WTC11 (cell line): ENCODE data around the gene MAML2.

Source experiments
- JUN ChIP-seq: sonication (generic); formaldehyde crosslinking; IDR thresholded peaks from 2 replicates; pipeline ENCODE4 v1.8.0; 2023; ENCODE audit warnings: mild to moderate bottlenecking, missing genetic modification reagents
- RELA ChIP-seq: sonication (generic); formaldehyde crosslinking; IDR thresholded peaks from 2 replicates; pipeline ENCODE4 v1.8.1; 2022; ENCODE audit warnings: missing genetic modification reagents, mild to moderate bottlenecking, borderline replicate concordance
- ZNF219 ChIP-seq: sonication (generic); formaldehyde crosslinking; IDR thresholded peaks from 2 replicates; pipeline ENCODE4 v1.8.0; 2023; ENCODE audit warnings: missing genetic modification reagents, mild to moderate bottlenecking, borderline replicate concordance
- ZNF416 ChIP-seq: fragments of 250-450 bp; sonication (Bioruptor Pico); IDR thresholded peaks from 2 replicates; pipeline ENCODE4 v1.9.0; 2021; ENCODE audit warnings: mild to moderate bottlenecking, inconsistent platforms
- ZNF671 ChIP-seq: fragments of 250-450 bp; sonication (Bioruptor Pico); IDR thresholded peaks from 2 replicates; pipeline ENCODE4 v1.8.0; 2021; ENCODE audit warnings: mild to moderate bottlenecking
- TF ChIP-seq, protein P1 (sequence below): fragments of 200-600 bp; IDR thresholded peaks from 2 replicates; pipeline ENCODE4 v1.8.0; 2022; ENCODE audit warnings: antibody characterized with exemption
- TF ChIP-seq, protein P2 (sequence below): sonication (generic); formaldehyde crosslinking; IDR thresholded peaks from 2 replicates; pipeline ENCODE4 v1.8.0; 2022; ENCODE audit warnings: missing genetic modification reagents
- TF ChIP-seq, protein P3 (sequence below): sonication (generic); formaldehyde crosslinking; IDR thresholded peaks from 2 replicates; pipeline ENCODE4 v1.8.1; 2023; ENCODE audit warnings: mild to moderate bottlenecking, missing genetic modification reagents, moderate library complexity
- TF ChIP-seq, protein P4 (sequence below): fragments of 250-450 bp; sonication (Bioruptor Pico); IDR thresholded peaks from 2 replicates; pipeline ENCODE4 v1.9.0; 2021; ENCODE audit warnings: moderate library complexity, mild to moderate bottlenecking, inconsistent platforms, borderline replicate concordance
- TF ChIP-seq, protein P5 (sequence below): sonication (generic); formaldehyde crosslinking; IDR thresholded peaks from 2 replicates; pipeline ENCODE4 v1.8.1; 2022; ENCODE audit warnings: low read depth, mild to moderate bottlenecking, moderate library complexity, missing genetic modification reagents, borderline replicate concordance

DNA sequence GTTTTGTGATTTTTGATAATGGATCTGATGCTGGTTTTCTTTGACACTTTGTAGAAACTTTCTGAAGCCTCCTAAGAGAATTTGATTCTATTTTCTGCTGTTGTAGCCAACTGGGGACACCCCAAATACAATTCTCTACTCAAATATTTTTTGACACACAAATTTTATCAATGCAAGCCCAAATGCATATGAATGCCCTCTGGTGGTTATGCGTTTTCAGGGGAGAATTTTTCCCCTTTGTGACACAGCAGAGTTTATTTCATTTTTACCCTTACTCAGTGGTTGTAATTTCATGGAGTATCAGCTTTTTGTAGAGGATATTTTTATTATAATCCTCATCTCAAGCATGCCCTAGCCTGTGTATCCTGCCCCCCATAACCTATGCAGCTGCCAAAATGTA is 374.4 kb downstream of the MAML2 start:
- TF ChIP-seq, protein P1, sequence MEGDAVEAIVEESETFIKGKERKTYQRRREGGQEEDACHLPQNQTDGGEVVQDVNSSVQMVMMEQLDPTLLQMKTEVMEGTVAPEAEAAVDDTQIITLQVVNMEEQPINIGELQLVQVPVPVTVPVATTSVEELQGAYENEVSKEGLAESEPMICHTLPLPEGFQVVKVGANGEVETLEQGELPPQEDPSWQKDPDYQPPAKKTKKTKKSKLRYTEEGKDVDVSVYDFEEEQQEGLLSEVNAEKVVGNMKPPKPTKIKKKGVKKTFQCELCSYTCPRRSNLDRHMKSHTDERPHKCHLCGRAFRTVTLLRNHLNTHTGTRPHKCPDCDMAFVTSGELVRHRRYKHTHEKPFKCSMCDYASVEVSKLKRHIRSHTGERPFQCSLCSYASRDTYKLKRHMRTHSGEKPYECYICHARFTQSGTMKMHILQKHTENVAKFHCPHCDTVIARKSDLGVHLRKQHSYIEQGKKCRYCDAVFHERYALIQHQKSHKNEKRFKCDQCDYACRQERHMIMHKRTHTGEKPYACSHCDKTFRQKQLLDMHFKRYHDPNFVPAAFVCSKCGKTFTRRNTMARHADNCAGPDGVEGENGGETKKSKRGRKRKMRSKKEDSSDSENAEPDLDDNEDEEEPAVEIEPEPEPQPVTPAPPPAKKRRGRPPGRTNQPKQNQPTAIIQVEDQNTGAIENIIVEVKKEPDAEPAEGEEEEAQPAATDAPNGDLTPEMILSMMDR = no peak
- TF ChIP-seq, protein P2, sequence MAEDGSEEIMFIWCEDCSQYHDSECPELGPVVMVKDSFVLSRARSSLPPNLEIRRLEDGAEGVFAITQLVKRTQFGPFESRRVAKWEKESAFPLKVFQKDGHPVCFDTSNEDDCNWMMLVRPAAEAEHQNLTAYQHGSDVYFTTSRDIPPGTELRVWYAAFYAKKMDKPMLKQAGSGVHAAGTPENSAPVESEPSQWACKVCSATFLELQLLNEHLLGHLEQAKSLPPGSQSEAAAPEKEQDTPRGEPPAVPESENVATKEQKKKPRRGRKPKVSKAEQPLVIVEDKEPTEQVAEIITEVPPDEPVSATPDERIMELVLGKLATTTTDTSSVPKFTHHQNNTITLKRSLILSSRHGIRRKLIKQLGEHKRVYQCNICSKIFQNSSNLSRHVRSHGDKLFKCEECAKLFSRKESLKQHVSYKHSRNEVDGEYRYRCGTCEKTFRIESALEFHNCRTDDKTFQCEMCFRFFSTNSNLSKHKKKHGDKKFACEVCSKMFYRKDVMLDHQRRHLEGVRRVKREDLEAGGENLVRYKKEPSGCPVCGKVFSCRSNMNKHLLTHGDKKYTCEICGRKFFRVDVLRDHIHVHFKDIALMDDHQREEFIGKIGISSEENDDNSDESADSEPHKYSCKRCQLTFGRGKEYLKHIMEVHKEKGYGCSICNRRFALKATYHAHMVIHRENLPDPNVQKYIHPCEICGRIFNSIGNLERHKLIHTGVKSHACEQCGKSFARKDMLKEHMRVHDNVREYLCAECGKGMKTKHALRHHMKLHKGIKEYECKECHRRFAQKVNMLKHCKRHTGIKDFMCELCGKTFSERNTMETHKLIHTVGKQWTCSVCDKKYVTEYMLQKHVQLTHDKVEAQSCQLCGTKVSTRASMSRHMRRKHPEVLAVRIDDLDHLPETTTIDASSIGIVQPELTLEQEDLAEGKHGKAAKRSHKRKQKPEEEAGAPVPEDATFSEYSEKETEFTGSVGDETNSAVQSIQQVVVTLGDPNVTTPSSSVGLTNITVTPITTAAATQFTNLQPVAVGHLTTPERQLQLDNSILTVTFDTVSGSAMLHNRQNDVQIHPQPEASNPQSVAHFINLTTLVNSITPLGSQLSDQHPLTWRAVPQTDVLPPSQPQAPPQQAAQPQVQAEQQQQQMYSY (CRISPR knock-in tag) = no peak
- TF ChIP-seq ZNF416 (CRISPR knock-in tag) = no peak
- TF ChIP-seq, protein P3, sequence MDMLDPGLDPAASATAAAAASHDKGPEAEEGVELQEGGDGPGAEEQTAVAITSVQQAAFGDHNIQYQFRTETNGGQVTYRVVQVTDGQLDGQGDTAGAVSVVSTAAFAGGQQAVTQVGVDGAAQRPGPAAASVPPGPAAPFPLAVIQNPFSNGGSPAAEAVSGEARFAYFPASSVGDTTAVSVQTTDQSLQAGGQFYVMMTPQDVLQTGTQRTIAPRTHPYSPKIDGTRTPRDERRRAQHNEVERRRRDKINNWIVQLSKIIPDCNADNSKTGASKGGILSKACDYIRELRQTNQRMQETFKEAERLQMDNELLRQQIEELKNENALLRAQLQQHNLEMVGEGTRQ (CRISPR knock-in tag) = no peak
- TF ChIP-seq ZNF219 = no peak
- no peak for TF ChIP-seq RELA (CRISPR knock-in tag)
- no peak for TF ChIP-seq JUN (CRISPR knock-in tag)
- no peak for TF ChIP-seq ZNF671
- TF ChIP-seq, protein P4, sequence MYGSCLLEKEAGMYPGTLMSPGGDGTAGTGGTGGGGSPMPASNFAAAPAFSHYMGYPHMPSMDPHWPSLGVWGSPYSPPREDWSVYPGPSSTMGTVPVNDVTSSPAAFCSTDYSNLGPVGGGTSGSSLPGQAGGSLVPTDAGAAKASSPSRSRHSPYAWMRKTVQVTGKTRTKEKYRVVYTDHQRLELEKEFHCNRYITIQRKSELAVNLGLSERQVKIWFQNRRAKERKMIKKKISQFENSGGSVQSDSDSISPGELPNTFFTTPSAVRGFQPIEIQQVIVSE (CRISPR knock-in tag) = no peak
- TF ChIP-seq, protein P5, sequence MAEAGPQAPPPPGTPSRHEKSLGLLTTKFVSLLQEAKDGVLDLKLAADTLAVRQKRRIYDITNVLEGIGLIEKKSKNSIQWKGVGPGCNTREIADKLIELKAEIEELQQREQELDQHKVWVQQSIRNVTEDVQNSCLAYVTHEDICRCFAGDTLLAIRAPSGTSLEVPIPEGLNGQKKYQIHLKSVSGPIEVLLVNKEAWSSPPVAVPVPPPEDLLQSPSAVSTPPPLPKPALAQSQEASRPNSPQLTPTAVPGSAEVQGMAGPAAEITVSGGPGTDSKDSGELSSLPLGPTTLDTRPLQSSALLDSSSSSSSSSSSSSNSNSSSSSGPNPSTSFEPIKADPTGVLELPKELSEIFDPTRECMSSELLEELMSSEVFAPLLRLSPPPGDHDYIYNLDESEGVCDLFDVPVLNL (CRISPR knock-in tag) = no peak
